SK-N-SH (cell line): ENCODE data around the gene ALG3. TPM values are rescaled to one million over a fixed set of nuclear protein-coding genes. Genes with fewer than 3 reads are reported as not detected.

Experiments
- CTCF ChIA-PET: fragments of 300-600, 350-600 bp; formaldehyde crosslinking; extraction: SDS; loops from one replicate; lab custom pipeline; 2021; lab: Yijun Ruan, JAX
- POLR2A ChIA-PET: fragments of 350-600 bp; sonication (Branson Sonifier 250); formaldehyde crosslinking; extraction: SDS; loops from one replicate; lab custom pipeline; 2020; ENCODE audit warnings: antibody characterized with exemption, inconsistent platforms; lab: Yijun Ruan, JAX
- DNase-seq: peaks from one replicate; pipeline ENCODE4 v3.0.0; 2012
- H2AFZ ChIP-seq: fragments of 200-600 bp; sonication (generic); 2 replicates; pipeline ENCODE4 v1.8.1; 2016; ENCODE audit warnings: antibody characterized with exemption, mild to moderate bottlenecking, low read depth
- H3F3A ChIP-seq: fragments of 200-600 bp; sonication (generic); replicated peaks from 2 replicates; pipeline ENCODE3; 2016; ENCODE audit warnings: antibody characterized with exemption, mild to moderate bottlenecking; ENCODE audit not compliant: insufficient read depth
- H3K27ac ChIP-seq, 2 experiments: fragments of 200-500 bp in 1 of 2; fragments of 200-600 bp in 1 of 2; sonication (Bioruptor generic) in 1 of 2; sonication (generic), shearing (Covaris generic) in 1 of 2; 2 replicates each; pipeline versions ENCODE4 v1.5.1 to v1.6.1; 2014 to 2016; ENCODE audit warnings: low read depth in 2 of 2, inconsistent platforms in 1 of 2, low read length in 1 of 2, mild to moderate bottlenecking in 1 of 2, mixed read lengths in 1 of 2
- H3K27me3 ChIP-seq: fragments of 200-600 bp; sonication (generic), shearing (Covaris generic); 2 replicates; pipeline ENCODE4 v1.6.1; 2016; ENCODE audit warnings: mixed run types; ENCODE audit not compliant: insufficient read depth
- H3K36me3 ChIP-seq, 2 experiments: fragments of 200-500 bp in 1 of 2; fragments of 200-600 bp in 1 of 2; sonication (Bioruptor generic) in 1 of 2; sonication (generic) in 1 of 2; replicated peaks in 1 of 2; 2 replicates each; pipeline versions ENCODE3 to v1.5.1; 2014 to 2016; ENCODE audit warnings: low read length in 1 of 2, mild to moderate bottlenecking in 1 of 2; ENCODE audit not compliant: insufficient read depth in 2 of 2, control insufficient read depth in 1 of 2
- H3K4me1 ChIP-seq, 2 experiments: fragments of 200-500 bp in 1 of 2; fragments of 200-600 bp in 1 of 2; sonication (Bioruptor generic) in 1 of 2; sonication (generic), shearing (Covaris generic) in 1 of 2; 2 replicates each; pipeline versions ENCODE4 v1.5.1 to v1.6.1; 2014 to 2016; ENCODE audit warnings: low read depth in 1 of 2, low read length in 1 of 2, mixed run types in 1 of 2; ENCODE audit not compliant: insufficient read depth in 2 of 2, control insufficient read depth in 1 of 2
- H3K4me2 ChIP-seq: fragments of 200-600 bp; sonication (generic), shearing (Covaris generic); 2 replicates; pipeline ENCODE4 v1.6.1; 2017; ENCODE audit warnings: mixed run types
- H3K4me3 ChIP-seq, 2 experiments: fragments of 200-500 bp in 1 of 2; fragments of 200-600 bp in 1 of 2; sonication (Bioruptor generic) in 1 of 2; sonication (generic), shearing (Covaris generic) in 1 of 2; 2 replicates each; pipeline versions ENCODE4 v1.5.1 to v1.8.1; 2014 to 2016; ENCODE audit warnings: low read depth in 2 of 2, inconsistent platforms in 1 of 2, low read length in 1 of 2, mild to moderate bottlenecking in 1 of 2, mixed read lengths in 1 of 2, moderate library complexity in 1 of 2
- H3K79me2 ChIP-seq: fragments of 200-600 bp; sonication (generic); 2 replicates; pipeline ENCODE4 v1.8.1; 2017; ENCODE audit warnings: mild to moderate bottlenecking; ENCODE audit not compliant: insufficient read depth
- H3K9ac ChIP-seq: fragments of 200-600 bp; sonication (generic); 2 replicates; pipeline ENCODE4 v1.6.1; 2017; ENCODE audit warnings: mixed run types
- H3K9me2 ChIP-seq: fragments of 200-600 bp; sonication (generic); 2 replicates; pipeline ENCODE4 v1.6.1; 2017; ENCODE audit warnings: mixed run types
- H3K9me3 ChIP-seq: fragments of 200-600 bp; sonication (generic); 2 replicates; pipeline ENCODE4 v1.6.1; 2017; ENCODE audit warnings: mixed run types, mild to moderate bottlenecking, moderate library complexity
- H4K20me1 ChIP-seq: fragments of 200-600 bp; sonication (generic); 2 replicates; pipeline ENCODE4 v1.6.1; 2017; ENCODE audit warnings: mild to moderate bottlenecking, mixed run types; ENCODE audit not compliant: insufficient read depth
- CHD2 ChIP-seq: fragments of 150-350 bp; IDR thresholded peaks from 2 replicates; pipeline ENCODE4 v1.6.1; 2018; ENCODE audit warnings: low read length; ENCODE audit not compliant: partially characterized antibody
- CTCF ChIP-seq: fragments of 200-600 bp; sonication (generic); IDR thresholded peaks from 2 replicates; pipeline ENCODE4 v1.6.1; 2017; ENCODE audit warnings: antibody characterized with exemption, mild to moderate bottlenecking, moderate library complexity
- ELF1 ChIP-seq: IDR thresholded peaks from 2 replicates; pipeline ENCODE4 v1.4.0; 2012
- FOXJ3 ChIP-seq: sonication (generic); formaldehyde crosslinking; IDR thresholded peaks from 2 replicates; pipeline ENCODE4 v1.5.1; 2020; ENCODE audit warnings: mild to moderate bottlenecking, missing genetic modification reagents
- FOXM1 ChIP-seq: IDR thresholded peaks from 2 replicates; pipeline ENCODE4 v1.4.0; 2012; ENCODE audit warnings: low read depth, mild to moderate bottlenecking
- GABPA ChIP-seq: IDR thresholded peaks from 2 replicates; pipeline ENCODE4 v1.4.0; 2012; ENCODE audit warnings: low read depth, mild to moderate bottlenecking
- GATA2 ChIP-seq: sonication (generic); formaldehyde crosslinking; IDR thresholded peaks from 2 replicates; pipeline ENCODE4 v1.5.0; 2020; ENCODE audit warnings: mild to moderate bottlenecking, missing genetic modification reagents
- IRF3 ChIP-seq: fragments of 150-350 bp; IDR thresholded peaks from 2 replicates; pipeline ENCODE4 v1.6.1; 2016; ENCODE audit warnings: mild to moderate bottlenecking, low read depth, low read length
- MAX ChIP-seq: IDR thresholded peaks from 2 replicates; pipeline ENCODE4 v1.4.0; 2012; ENCODE audit warnings: low read depth
- MEF2A ChIP-seq: IDR thresholded peaks from 2 replicates; pipeline ENCODE4 v1.4.0; 2012; ENCODE audit warnings: low read depth, borderline replicate concordance
- MXI1 ChIP-seq: IDR thresholded peaks from 2 replicates; pipeline ENCODE4 v1.6.1; 2012; ENCODE audit warnings: mild to moderate bottlenecking, low read depth, low read length, improper control_type of control experiment
- NFIC ChIP-seq: IDR thresholded peaks from 2 replicates; pipeline ENCODE4 v1.4.0; 2012; ENCODE audit warnings: borderline replicate concordance
- NRF1 ChIP-seq: IDR thresholded peaks from 2 replicates; pipeline ENCODE4 v1.6.1; 2012; ENCODE audit warnings: low read depth, mild to moderate bottlenecking, low read length
- PBX3 ChIP-seq: IDR thresholded peaks from 2 replicates; pipeline ENCODE4; 2012
- POLR2AphosphoS5 ChIP-seq: IDR thresholded peaks from 2 replicates; pipeline ENCODE4 v1.6.1; 2012; ENCODE audit warnings: low read depth, low read length
- RFX5 ChIP-seq: IDR thresholded peaks from 2 replicates; pipeline ENCODE4 v1.6.1; 2012; ENCODE audit warnings: mild to moderate bottlenecking, improper control_type of control experiment, low read length
- RXRA ChIP-seq: IDR thresholded peaks from 2 replicates; pipeline ENCODE4 v1.4.0; 2012; ENCODE audit warnings: low read depth, mild to moderate bottlenecking, borderline replicate concordance
- SIN3A ChIP-seq: IDR thresholded peaks from 2 replicates; pipeline ENCODE4 v1.6.1; 2012; ENCODE audit warnings: low read depth, mild to moderate bottlenecking, low read length, moderate library complexity, borderline replicate concordance
- SMC3 ChIP-seq: IDR thresholded peaks from 2 replicates; pipeline ENCODE4 v1.6.1; 2012; ENCODE audit warnings: low read depth, low read length, improper control_type of control experiment
- TAF1 ChIP-seq: IDR thresholded peaks from 2 replicates; pipeline ENCODE4 v1.6.1; 2012; ENCODE audit warnings: low read depth, mild to moderate bottlenecking, low read length, moderate library complexity, borderline replicate concordance
- TCF12 ChIP-seq: IDR thresholded peaks from 2 replicates; pipeline ENCODE4 v1.4.0; 2012
- TEAD4 ChIP-seq: IDR thresholded peaks from 2 replicates; pipeline ENCODE4 v1.4.0; 2012; ENCODE audit warnings: mild to moderate bottlenecking, borderline replicate concordance; ENCODE audit not compliant: insufficient read depth
- USF1 ChIP-seq: IDR thresholded peaks from 2 replicates; pipeline ENCODE4 v1.4.0; 2012; ENCODE audit warnings: low read depth, borderline replicate concordance
- YY1 ChIP-seq: IDR thresholded peaks from 2 replicates; pipeline ENCODE4 v1.4.0; 2012; ENCODE audit warnings: low read depth, mild to moderate bottlenecking
- WGBS: methylation state at CpG from one replicate; pipeline ENCODE4 v1.1.6; 2017; ENCODE audit warnings: low lambda C conversion rate; 5-methylcytosine and 5-hydroxymethylcytosine counted together
- polyA plus RNA-seq, 3 experiments: library from polyadenylated mRNA; depleted of rRNA; stranded (reverse); fragments of >200 nt; gene quantifications; 2 replicates each; pipeline ENCODE4 v1.2.3, GENCODE V29; 2012

ALG3 gene
- polyA plus RNA-seq, 1 of the 3 experiments (the other 2 are of a cell fraction), result 66.0 TPM

GRCh38 chr3:184211718-184212117 is 37.0 kb downstream of the ALG3 start:
- Histone ChIP-seq H3K4me2 (no peak overlapping the region), H3K4me1 (peaks cover 0 to 3% of the 10 kb centered on the region in 2 experiments; a peak in 1 of 4 replicates), H3F3A (no peaks in the 10 kb centered on the region), H3K27ac (peak overlapping the region in 1 of 2 experiments; percentile 86; a peak in 2 of 4 replicates), H3K79me2 (no peaks in the 10 kb centered on the region), H3K9ac (no peak overlapping the region), H2AFZ (no peak overlapping the region), H3K9me2 (no peaks in the 10 kb centered on the region), H3K36me3 (no peaks in the 10 kb centered on the region), H3K9me3 (no peaks in the 10 kb centered on the region), H3K27me3 (peaks cover 11% of the 10 kb centered on the region; the same call in 1 of the 2 replicates), H4K20me1 (no peaks in the 10 kb centered on the region), H3K4me3 (no peak overlapping the region)
- POLR2A ChIA-PET, result interaction anchor here (0.9 kb wide), 1 partner anchor 16 kb away, joined by 5 read pairs; no protein-coding TSS in a partner anchor
- DNase-seq, result peak; percentile 56
- 24% methylated on average over 5 of the region's 5 CpGs for WGBS
- TF ChIP-seq GATA2 (CRISPR knock-in tag) (no peak), FOXJ3 (CRISPR knock-in tag) (no peak)
- CTCF ChIA-PET, result interaction anchor here (0.6 to 5.3 kb wide), 3 partner anchors 17 to 76 kb away, joined by 3 to 48 read pairs (median 17); partner anchors contain the start of genes EEF1AKMT4 and VWA5B2

DNA sequence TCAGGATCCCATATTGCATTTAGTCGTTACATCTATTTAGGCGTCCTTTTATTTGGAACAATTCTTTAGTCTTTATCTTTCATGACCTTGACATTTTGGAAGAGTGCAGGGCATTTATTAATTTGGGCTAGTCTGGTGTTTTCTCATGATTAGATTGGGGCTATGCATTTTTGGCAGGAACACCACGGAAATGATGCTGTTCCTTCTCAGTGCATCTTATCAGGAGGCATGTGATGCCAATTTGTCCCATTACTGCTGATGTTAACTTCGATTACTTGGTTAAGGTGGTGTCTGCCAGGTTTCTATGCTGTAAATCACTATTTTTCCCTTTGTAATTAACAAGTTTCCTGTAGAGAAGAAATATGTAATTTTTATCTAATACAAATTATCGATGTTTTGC is 37.5 kb downstream of the ALG3 start:
- Histone ChIP-seq H2AFZ (no peak overlapping the region), H3K36me3 (no peaks in the 10 kb centered on the region), H3K79me2 (no peaks in the 10 kb centered on the region), H4K20me1 (no peaks in the 10 kb centered on the region), H3F3A (no peaks in the 10 kb centered on the region), H3K9me3 (no peaks in the 10 kb centered on the region), H3K4me1 (peaks cover 0 to 3% of the 10 kb centered on the region in 2 experiments; a peak in 1 of 4 replicates), H3K27me3 (peaks cover 15% of the 10 kb centered on the region; the same call in 1 of the 2 replicates), H3K4me3 (no peak overlapping the region), H3K9ac (no peak overlapping the region), H3K27ac (peak overlapping the region in 1 of 2 experiments; percentile 86; a peak in 2 of 4 replicates), H3K4me2 (no peak overlapping the region), H3K9me2 (no peaks in the 10 kb centered on the region)
- 17% methylated on average over 5 of the region's 5 CpGs for WGBS
- ChIA-PET CTCF (interaction anchor here (0.6 to 5.3 kb wide), 3 partner anchors 17 to 76 kb away, joined by 3 to 48 read pairs (median 17); partner anchors contain the start of genes EEF1AKMT4 and VWA5B2), POLR2A (interaction anchor here (0.9 kb wide), 1 partner anchor 17 kb away, joined by 5 read pairs; no protein-coding TSS in a partner anchor)
- peak; percentile 67 for DNase-seq
- TF ChIP-seq RXRA, result no peak
- TF ChIP-seq FOXJ3 (CRISPR knock-in tag), result peak; percentile 93; the same call in 1 of the 2 replicates
- peak; percentile 100 for TF ChIP-seq GATA2 (CRISPR knock-in tag)
- TF ChIP-seq SMC3, result no peak
- TF ChIP-seq POLR2AphosphoS5, result peak; percentile 54; the same call in 1 of the 2 replicates
- no peak for TF ChIP-seq PBX3
- TF ChIP-seq TEAD4, result no peak
- TF ChIP-seq USF1, result peak; percentile 7; the same call in 1 of the 2 replicates
- TF ChIP-seq CTCF, result no peak
- no peak for TF ChIP-seq FOXM1
- peak; percentile 27; the same call in 1 of the 2 replicates for TF ChIP-seq MXI1
- TF ChIP-seq TCF12, result peak; percentile 72
- no peak for TF ChIP-seq TAF1
- TF ChIP-seq GABPA, result no peak
- TF ChIP-seq NRF1, result no peak
- no peak for TF ChIP-seq MAX
- no peak for TF ChIP-seq ELF1
- peak; percentile 68 for TF ChIP-seq NFIC
- TF ChIP-seq SIN3A, result no peak
- peak; percentile 87 for TF ChIP-seq CHD2
- no peak for TF ChIP-seq MEF2A
- no peak; the same call in 1 of the 2 replicates for TF ChIP-seq RFX5
- no peak for TF ChIP-seq IRF3
- no peak for TF ChIP-seq YY1
